HL-60 (cell line): ENCODE results near the gene ZNF346.

Experiments used
- CTCF ChIP-seq: IDR thresholded peaks from one replicate; pipeline ENCODE4 v1.5.1; 2011; ENCODE audit warnings: low read length, control low read depth, inconsistent platforms; ENCODE audit not compliant: insufficient read depth
- GABPA ChIP-seq: IDR thresholded peaks from 2 replicates; pipeline ENCODE4 v1.6.1; 2012; ENCODE audit warnings: low read depth
- POLR2AphosphoS5 ChIP-seq: IDR thresholded peaks from 2 replicates; pipeline ENCODE4 v1.6.1; 2012; ENCODE audit warnings: low read depth
- REST ChIP-seq: IDR thresholded peaks from 2 replicates; pipeline ENCODE4 v1.6.1; 2012; ENCODE audit warnings: low read depth; ENCODE audit not compliant: insufficient replicate concordance

DNA sequence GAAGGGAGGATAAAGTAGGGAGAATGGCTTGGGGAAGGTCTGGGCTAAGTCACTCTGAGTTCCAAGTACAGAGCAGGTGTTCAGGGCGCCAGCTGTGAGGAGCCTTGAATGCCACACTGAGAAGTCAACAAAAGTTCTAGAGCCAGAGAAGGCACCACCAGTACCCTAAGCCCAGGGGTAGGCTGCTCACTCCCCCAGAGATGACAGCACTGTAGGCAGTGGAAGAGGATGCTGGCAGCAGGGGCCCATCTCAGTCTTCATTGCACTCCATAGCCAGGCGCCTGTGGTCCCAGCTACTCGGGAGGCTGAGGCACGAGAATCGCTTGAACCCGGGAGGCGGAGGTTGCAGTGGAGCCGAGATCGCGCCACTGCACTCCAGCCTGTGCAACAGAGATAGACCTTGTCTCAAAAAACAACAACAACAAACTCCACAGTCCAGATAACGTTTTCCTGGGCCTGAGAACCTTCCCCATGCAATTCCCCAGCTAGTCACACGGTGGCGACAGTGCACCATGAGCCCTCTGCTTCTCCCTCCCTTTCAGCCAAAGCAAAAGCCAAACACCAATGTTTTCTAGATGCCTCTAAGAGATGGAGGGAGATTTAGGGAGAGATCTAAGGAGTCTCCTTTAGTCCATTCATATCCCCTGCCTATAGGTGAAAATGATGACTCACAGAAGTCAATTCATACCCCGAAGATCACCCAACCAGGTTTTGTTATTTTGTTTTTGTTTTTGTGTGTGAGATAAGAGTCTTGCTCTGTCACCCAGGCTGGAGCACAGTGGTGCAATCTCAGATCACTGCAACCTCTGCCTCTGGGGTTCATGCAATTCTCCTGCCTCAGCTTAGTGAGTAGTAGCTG is 91.3 kb downstream of the ZNF346 start:
- peak; percentile 100 for TF ChIP-seq CTCF
- TF ChIP-seq GABPA, result no peak
- TF ChIP-seq REST, result no peak
- no peak for TF ChIP-seq POLR2AphosphoS5
